Skeletal muscle cell (primary cell): ENCODE results near the gene POLK.

Experiments used
- DNase-seq: peaks from one replicate; pipeline ENCODE4 v3.0.0-alpha.2; 2010; ENCODE audit warnings: low read depth
- H3K4me3 ChIP-seq: 2 replicates; pipeline ENCODE4 v1.5.1; 2011; ENCODE audit warnings: low read depth, mild to moderate bottlenecking, control low read depth, low read length, moderate library complexity

Gene POLK

DNA sequence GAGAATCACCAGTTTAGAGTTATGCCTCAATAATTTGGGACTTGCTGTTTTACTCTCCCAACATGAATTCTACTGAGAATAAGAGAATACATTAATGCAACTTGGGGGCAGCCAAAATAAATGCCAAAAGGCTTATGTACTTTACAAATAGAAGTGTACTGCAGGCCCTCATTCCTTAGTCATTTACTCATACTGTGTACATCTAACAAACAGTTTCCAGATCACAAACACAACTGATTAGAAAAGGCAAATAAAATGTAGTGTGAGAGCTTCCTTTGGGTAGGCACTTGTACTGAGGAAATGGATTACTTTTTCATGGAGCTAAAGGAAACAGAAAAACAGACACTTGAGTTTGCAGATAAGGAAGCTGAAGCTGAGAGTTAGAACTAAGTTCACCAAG, 112.2 kb downstream of the POLK start:
- H3K4me3 ChIP-seq: no peak overlapping the region
- no peak for DNase-seq

DNA sequence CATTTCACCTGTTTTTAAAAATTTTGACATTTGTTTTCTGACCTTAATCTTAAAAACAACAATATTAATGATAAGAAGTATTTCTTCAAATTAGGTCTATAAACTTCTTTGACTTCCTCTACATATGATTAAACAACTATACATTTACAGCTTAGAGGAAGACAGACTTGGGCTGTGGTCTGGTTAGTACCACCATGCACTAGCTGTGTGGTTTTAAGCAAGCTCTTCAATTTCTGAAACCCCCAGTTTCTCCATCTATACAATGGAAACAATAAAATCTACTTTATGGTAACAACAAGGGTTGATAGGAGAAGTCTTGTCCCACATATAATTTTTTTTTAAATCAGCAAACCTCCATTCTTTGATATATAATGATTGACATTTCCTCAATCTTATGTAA, 115.3 kb downstream of the POLK start:
- DNase-seq: no peak
- no peak overlapping the region for H3K4me3 ChIP-seq

DNA sequence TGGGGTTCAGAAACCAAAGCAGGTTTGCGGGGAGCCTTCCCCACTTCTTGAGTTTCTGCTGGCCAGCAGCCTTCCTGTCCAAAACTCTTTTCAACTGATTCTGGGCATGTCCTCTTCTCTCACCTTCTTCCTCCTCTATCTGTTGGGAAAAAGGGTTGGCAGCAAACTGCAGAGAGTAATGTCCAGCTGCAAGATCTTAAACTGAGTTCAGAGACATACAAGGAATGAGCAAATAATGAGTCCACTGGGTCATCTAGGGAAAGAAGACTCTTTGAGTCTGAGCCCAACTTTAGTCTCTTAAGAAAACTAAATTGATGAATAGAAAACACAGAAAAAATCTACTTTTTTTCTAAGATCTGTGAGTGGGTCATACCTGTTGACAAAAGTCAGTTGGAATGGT, 116.1 kb downstream of the POLK start:
- H3K4me3 ChIP-seq: no peak overlapping the region
- DNase-seq: no peak

DNA sequence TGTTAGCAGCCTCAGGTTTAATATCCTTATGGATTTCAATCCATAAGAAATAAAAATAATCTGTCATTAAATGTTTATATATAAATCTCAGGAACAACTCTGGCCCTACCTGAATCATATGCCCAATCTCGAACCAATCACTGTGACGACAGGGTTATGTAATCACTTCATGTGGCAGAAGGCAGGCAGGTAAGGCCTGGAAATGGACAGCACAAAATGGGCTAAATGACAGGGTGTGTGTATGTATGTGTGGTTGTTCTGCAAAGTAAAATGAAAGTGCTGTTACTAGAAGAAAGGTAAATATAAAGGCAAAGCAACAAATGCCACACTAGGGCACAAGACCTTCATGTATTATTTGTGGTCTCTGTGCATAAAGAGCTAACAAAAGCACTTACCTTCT, 119.2 kb downstream of the POLK start:
- DNase-seq: no peak
- H3K4me3 ChIP-seq: no peak overlapping the region

DNA sequence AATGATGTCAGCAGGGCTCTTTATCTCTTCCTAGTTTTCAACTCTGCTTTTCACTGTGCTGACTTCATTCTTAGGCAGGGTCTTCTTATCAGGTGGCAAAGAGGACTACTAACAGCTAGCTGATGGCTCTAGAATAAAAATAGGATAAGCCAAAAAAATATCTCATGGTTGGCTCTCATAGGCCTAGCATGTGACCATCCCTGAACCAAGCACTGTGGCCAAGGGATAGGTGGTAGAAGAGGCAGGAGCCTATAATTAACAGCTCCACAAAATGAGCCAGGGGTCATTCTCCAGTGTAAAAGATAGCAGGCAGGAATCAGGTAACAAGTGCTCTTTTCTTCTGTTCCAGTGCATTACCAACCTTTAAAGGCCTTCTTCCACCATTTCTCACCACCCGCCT, 120.6 kb downstream of the POLK start:
- no peak for DNase-seq
- no peak overlapping the region for H3K4me3 ChIP-seq

DNA sequence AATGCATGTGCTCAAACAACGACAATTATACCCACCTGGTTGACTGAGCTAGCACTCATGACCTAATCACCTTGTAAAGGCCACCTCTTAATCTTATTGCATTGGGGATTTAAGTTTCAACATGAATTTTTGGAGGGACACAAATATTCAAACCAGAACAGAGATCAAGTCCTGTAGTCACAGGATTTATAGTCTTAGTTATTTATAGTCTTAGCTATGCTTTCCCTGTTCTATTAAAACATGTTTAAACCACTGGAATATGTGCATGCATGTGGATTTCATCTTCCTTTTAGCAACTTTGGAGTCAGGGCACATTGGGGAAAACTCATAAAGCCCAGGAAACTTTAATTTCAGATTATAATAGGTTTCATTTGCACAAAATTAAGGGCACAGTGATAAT, 126.3 kb downstream of the POLK start:
- H3K4me3 ChIP-seq: no peak overlapping the region
- no peak for DNase-seq

DNA sequence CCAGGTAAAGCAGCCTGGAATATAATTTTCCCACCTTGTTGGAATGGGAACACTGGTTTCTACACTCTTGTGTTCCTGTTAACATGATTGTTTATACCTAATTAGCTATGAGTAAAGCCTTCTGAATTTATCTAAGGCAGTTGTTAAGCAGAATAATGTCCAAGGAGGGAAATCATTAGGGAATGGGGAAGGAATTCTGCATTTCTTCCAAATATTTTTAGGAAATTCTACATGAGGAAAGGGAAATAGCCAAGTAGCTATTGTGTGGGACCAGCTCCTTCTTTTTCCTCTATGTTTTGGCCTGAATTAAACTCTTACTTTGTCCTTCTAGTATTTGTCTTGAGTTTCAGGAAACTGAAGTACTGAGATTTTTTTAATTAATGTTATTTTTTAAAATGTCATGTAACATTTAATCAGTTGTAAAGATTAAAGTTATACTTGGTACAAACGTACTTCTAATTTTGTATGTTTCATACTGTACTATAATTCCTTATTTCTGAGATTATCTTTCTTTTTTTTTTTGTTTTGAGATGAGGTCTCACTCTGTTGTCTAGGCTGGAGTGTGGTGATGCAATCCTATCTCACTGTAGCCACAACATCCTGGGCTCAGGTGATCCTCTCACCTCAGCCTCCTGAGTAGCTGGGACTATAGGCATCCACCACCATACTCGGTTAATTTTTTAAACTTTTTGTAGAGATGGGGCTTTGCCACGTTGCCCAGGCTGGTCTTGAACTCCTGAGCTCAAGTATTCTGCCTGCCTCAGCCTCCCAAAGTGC, 128.0 kb downstream of the POLK start:
- no peak for DNase-seq
- H3K4me3 ChIP-seq: no peak overlapping the region

GRCh38 chr5:75640395-75640794, 128.7 kb downstream of the POLK start:
- H3K4me3 ChIP-seq: no peak overlapping the region
- DNase-seq: peak; percentile 58

GRCh38 chr5:75640826-75641225, 129.1 kb downstream of the POLK start:
- H3K4me3 ChIP-seq: no peak overlapping the region
- no peak for DNase-seq

DNA sequence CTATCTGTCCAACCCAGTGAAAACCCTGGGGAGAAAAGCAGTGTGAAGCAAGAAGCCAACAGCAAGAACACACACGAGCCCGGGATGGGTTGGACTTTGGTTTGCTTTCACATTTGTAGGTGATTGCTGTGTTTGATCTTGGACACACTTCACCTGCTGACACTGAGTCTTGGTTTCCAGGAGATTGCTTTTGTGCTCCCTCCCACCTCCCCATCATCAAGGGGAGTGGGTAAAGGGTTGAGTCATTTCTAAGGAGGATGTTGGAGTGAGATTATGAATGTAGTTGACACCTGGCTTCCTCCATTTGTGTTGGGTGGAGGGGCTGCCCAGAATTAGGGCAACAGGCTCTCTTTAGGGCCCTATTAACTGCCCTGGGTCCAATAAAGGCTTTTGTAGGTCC, 137.0 kb downstream of the POLK start:
- DNase-seq: no peak

More for the DNA sequence above, 137.0 kb downstream of the POLK start:
- H3K4me3 ChIP-seq: no peak overlapping the region
